GM06990 (cell line): ENCODE data around the gene ATXN10.

ENCODE experiments used
- DNase-seq: peaks from one replicate; pipeline ENCODE4 v3.0.0-alpha.2; 2011; ENCODE audit not compliant: insufficient read length; ENCODE audit errors: extremely low read depth
- H3K27me3 ChIP-seq: replicated peaks from 2 replicates; pipeline ENCODE4 v1.6.0; 2011; ENCODE audit warnings: low read length; ENCODE audit not compliant: control insufficient read depth, insufficient read depth
- H3K36me3 ChIP-seq: 2 replicates; pipeline ENCODE4 v1.5.1; 2011; ENCODE audit warnings: low read length; ENCODE audit not compliant: control insufficient read depth, insufficient read depth
- H3K4me3 ChIP-seq: replicated peaks from 2 replicates; pipeline ENCODE4 v1.5.1; 2011; ENCODE audit warnings: low read depth, mild to moderate bottlenecking, control low read depth, low read length
- CTCF ChIP-seq: IDR thresholded peaks from 2 replicates; pipeline ENCODE4 v1.5.1; 2011; ENCODE audit warnings: low read length, control low read depth, mild to moderate bottlenecking, inconsistent platforms; ENCODE audit not compliant: insufficient read depth, poor library complexity, severe bottlenecking

Gene ATXN10

GRCh38 chr22:45640291-45640940 lies 31.2 kb upstream of the ATXN10 start:
- no peak for TF ChIP-seq CTCF
- Histone ChIP-seq H3K27me3 (peaks cover 1% of the 10 kb centered on the region; the same call in 1 of the 2 replicates), H3K4me3 (no peak overlapping the region), H3K36me3 (no peaks in the 10 kb centered on the region)
- no peak for DNase-seq

- H3K27me3 ChIP-seq, result peaks cover 1% of the 10 kb centered on the region; the same call in 1 of the 2 replicates
- TF ChIP-seq CTCF, result no peak
- no peak overlapping the region for H3K4me3 ChIP-seq
- no peak for DNase-seq
- no peaks in the 10 kb centered on the region for H3K36me3 ChIP-seq
Measured at GRCh38 chr22:45640941-45641621, 30.6 kb upstream of the ATXN10 start.

DNA sequence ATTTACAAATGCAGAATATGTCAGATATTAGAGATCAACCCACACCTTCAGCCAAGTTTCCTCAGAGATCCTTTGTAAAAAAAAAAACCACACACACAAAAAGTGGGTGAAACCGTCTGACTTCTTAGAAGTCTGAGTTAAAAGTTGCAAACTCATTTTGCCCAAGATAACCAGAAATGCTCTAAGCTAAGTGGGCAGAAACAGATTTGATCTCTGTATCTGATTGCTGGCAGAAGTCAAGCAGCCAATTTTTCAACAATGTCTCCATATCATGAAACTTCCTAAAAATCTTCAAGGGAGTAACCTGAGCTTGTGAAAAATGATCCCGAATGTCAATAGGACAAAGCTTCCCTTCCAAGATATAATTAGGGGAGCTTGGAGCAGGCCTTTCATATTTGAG lies 28.6 kb upstream of the ATXN10 start:
- DNase-seq, result no peak
- Histone ChIP-seq H3K36me3 (no peaks in the 10 kb centered on the region), H3K27me3 (peaks cover 1% of the 10 kb centered on the region; the same call in 1 of the 2 replicates), H3K4me3 (no peak overlapping the region)
- TF ChIP-seq CTCF, result no peak

DNA sequence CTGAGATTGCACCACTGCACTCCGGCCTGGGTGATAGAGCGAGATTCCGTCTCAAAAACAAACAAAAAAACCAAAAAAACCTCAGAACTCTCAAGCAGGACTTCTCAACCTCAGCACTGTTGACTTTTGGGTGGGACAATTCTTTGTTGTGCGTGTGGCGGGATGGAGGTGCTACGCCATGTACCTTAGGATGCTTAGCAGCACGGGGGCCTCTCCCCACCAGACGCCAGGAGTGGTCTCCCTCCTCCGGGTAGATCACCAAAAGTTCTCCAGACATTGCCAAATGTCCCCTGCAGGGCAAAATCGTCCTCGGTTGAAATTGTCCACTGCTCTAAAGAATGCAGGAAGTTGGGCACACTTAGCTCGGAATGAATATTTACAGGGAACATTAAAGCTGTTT lies 26.9 kb upstream of the ATXN10 start:
- Histone ChIP-seq H3K27me3 (0 out of 2 replicates have a peak, but pooled peaks cover 1% of the 10 kb centered on the region), H3K36me3 (no peaks in the 10 kb centered on the region), H3K4me3 (no peak overlapping the region)
- DNase-seq, result no peak
- TF ChIP-seq CTCF, result no peak

- H3K4me3 ChIP-seq, result no peak overlapping the region; the same call in 1 of the 2 replicates
- no peaks in the 10 kb centered on the region for H3K36me3 ChIP-seq
- no peak for DNase-seq
- no peak for TF ChIP-seq CTCF
- 0 out of 2 replicates have a peak, but pooled peaks cover 1% of the 10 kb centered on the region for H3K27me3 ChIP-seq
Measured at GRCh38 chr22:45645150-45645525, 26.5 kb upstream of the ATXN10 start.
